Nephron (organoid): ENCODE results near the gene DOCK6.

Experiments
- H3K27ac Mint-ChIP-seq, 3 experiments: 2 replicates each; pipeline ENCODE4 v1.8.0; 2020; ENCODE audit warnings: mixed read lengths in 3 of 3, mild to moderate bottlenecking in 2 of 3, moderate library complexity in 1 of 3
- H3K27me3 Mint-ChIP-seq: 2 replicates; pipeline ENCODE4 v1.8.0; 2021; ENCODE audit warnings: low read depth, mild to moderate bottlenecking, moderate library complexity, mixed read lengths
- H3K36me3 Mint-ChIP-seq: 2 replicates; pipeline ENCODE4 v1.8.0; 2020; ENCODE audit warnings: low read depth, mixed read lengths
- H3K4me1 Mint-ChIP-seq: 2 replicates; pipeline ENCODE4 v1.8.0; 2020; ENCODE audit warnings: mixed read lengths
- H3K4me3 Mint-ChIP-seq, 3 experiments: 2 replicates each; pipeline ENCODE4 v1.8.0; 2020; ENCODE audit warnings: mild to moderate bottlenecking in 3 of 3, mixed read lengths in 3 of 3, moderate library complexity in 2 of 3
- H3K9me3 Mint-ChIP-seq: 2 replicates; pipeline ENCODE4 v1.8.0; 2020; ENCODE audit warnings: mixed read lengths
- CTCF ChIP-seq, 3 experiments: fragments of 200-600 bp; sonication (generic); IDR thresholded peaks; one replicate each; pipeline ENCODE4 v1.5.0; 2021; ENCODE audit warnings: antibody characterized with exemption in 3 of 3; ENCODE audit not compliant: unreplicated experiment in 3 of 3

DOCK6 gene

GRCh38 chr19:11225815-11226214 lies 36.5 kb downstream of the DOCK6 start:
- Mint-ChIP-seq H3K4me1 (no peaks in the 10 kb centered on the region), H3K27me3 (no peaks in the 10 kb centered on the region), H3K4me3 (no peak overlapping the region), H3K27ac (no peak overlapping the region), H3K9me3 (peaks cover 17% of the 10 kb centered on the region), H3K36me3 (peaks cover 48% of the 10 kb centered on the region)
- TF ChIP-seq CTCF (IDR thresholded peaks at IDR 0.05; ENCODE audit: unreplicated experiment in 3 of 3), result no peak

- peaks cover 21% of the 10 kb centered on the region for H3K9me3 Mint-ChIP-seq
- no peak overlapping the region for H3K4me3 Mint-ChIP-seq
- H3K36me3 Mint-ChIP-seq, result peaks cover 50% of the 10 kb centered on the region
- H3K4me1 Mint-ChIP-seq, result no peaks in the 10 kb centered on the region
- no peak for TF ChIP-seq CTCF (IDR thresholded peaks at IDR 0.05; ENCODE audit: unreplicated experiment in 3 of 3)
- H3K27ac Mint-ChIP-seq, result no peak overlapping the region
- no peaks in the 10 kb centered on the region for H3K27me3 Mint-ChIP-seq
These were observed 37.2 kb downstream of the DOCK6 start for GRCh38 chr19:11225172-11225571.

GRCh38 chr19:11224429-11224828 lies 37.9 kb downstream of the DOCK6 start:
- Mint-ChIP-seq H3K36me3 (peaks cover 57% of the 10 kb centered on the region), H3K27ac (no peak overlapping the region), H3K4me1 (no peaks in the 10 kb centered on the region), H3K9me3 (peaks cover 22% of the 10 kb centered on the region), H3K27me3 (no peaks in the 10 kb centered on the region), H3K4me3 (no peak overlapping the region)
- no peak for TF ChIP-seq CTCF (IDR thresholded peaks at IDR 0.05; ENCODE audit: unreplicated experiment in 3 of 3)

- Mint-ChIP-seq H3K9me3 (peaks cover 22% of the 10 kb centered on the region), H3K27me3 (no peaks in the 10 kb centered on the region), H3K27ac (no peak overlapping the region), H3K36me3 (peaks cover 57% of the 10 kb centered on the region), H3K4me3 (no peak overlapping the region), H3K4me1 (no peaks in the 10 kb centered on the region)
- TF ChIP-seq CTCF (IDR thresholded peaks at IDR 0.05; ENCODE audit: unreplicated experiment in 3 of 3), result no peak
These were observed 39.1 kb downstream of the DOCK6 start for GRCh38 chr19:11223200-11223599.

GRCh38 chr19:11221082-11221598 lies 41.2 kb downstream of the DOCK6 start:
- no peaks in the 10 kb centered on the region for H3K27me3 Mint-ChIP-seq
- no peaks in the 10 kb centered on the region for H3K4me1 Mint-ChIP-seq
- H3K4me3 Mint-ChIP-seq, result no peak overlapping the region
- TF ChIP-seq CTCF (IDR thresholded peaks at IDR 0.05; ENCODE audit: unreplicated experiment in 3 of 3), result no peak
- H3K9me3 Mint-ChIP-seq, result peaks cover 22% of the 10 kb centered on the region
- peaks cover 55% of the 10 kb centered on the region for H3K36me3 Mint-ChIP-seq
- no peak overlapping the region for H3K27ac Mint-ChIP-seq

- H3K36me3 Mint-ChIP-seq, result peaks cover 34% of the 10 kb centered on the region
- peaks cover 11% of the 10 kb centered on the region for H3K27me3 Mint-ChIP-seq
These were observed 47.9 kb downstream of the DOCK6 start for GRCh38 chr19:11214387-11214786.

More at GRCh38 chr19:11214387-11214786, 47.9 kb downstream of the DOCK6 start:
- H3K27ac Mint-ChIP-seq, result no peak overlapping the region
- H3K4me3 Mint-ChIP-seq, result no peak overlapping the region
- no peaks in the 10 kb centered on the region for H3K4me1 Mint-ChIP-seq
- no peaks in the 10 kb centered on the region for H3K9me3 Mint-ChIP-seq
- no peak for TF ChIP-seq CTCF (IDR thresholded peaks at IDR 0.05; ENCODE audit: unreplicated experiment in 3 of 3)
